ENCODE data around the gene PRR9.

The PRR9 gene

DNA sequence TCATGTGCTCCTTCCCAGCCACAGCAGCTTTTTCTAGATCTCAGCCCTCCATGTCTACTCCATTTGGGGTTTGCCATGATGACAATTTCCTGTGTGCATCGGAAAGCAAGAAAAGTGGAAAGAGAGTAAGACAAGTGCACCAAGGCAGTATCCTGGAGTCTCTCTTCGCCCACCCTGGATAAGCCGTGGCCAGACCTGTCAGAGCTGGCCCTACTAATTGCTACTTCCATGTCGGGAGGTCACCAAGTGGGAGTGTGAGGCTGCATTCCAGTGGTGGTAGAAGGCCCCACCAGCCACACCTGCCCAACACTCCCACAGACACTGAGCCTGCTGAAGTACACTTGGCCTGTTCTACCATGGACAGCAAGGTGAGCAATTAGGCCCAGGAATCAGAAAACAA, 28.1 kb downstream of the PRR9 start:
- TF ChIP-seq, protein P1, sequence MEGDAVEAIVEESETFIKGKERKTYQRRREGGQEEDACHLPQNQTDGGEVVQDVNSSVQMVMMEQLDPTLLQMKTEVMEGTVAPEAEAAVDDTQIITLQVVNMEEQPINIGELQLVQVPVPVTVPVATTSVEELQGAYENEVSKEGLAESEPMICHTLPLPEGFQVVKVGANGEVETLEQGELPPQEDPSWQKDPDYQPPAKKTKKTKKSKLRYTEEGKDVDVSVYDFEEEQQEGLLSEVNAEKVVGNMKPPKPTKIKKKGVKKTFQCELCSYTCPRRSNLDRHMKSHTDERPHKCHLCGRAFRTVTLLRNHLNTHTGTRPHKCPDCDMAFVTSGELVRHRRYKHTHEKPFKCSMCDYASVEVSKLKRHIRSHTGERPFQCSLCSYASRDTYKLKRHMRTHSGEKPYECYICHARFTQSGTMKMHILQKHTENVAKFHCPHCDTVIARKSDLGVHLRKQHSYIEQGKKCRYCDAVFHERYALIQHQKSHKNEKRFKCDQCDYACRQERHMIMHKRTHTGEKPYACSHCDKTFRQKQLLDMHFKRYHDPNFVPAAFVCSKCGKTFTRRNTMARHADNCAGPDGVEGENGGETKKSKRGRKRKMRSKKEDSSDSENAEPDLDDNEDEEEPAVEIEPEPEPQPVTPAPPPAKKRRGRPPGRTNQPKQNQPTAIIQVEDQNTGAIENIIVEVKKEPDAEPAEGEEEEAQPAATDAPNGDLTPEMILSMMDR (IDR thresholded peaks at IDR 0.05; ENCODE audit: low read depth, low read length, missing control alignments): no peak
- no peak overlapping the region for H3K4me3 ChIP-seq (ENCODE audit: low read depth, low read length)
- no peak for DNase-seq (ENCODE audit: low read depth)

DNA sequence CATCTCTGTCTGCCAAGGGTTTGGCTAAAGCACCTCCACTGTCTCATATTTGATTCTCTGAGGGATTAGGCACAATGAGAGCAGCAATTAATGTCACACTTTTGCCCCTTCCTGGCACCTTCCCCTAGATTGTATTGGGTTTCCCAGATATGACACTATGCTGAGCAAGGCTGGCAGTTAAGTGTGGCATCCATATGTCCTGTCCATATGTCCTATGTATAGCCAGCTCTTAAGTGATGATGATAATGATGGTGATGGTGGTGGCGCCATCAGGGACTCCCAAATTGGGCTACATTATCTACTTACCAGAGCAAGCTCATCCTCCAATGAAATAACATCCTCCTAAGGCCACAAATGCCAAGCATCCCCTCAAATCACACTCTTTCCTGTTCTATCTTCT, 28.6 kb downstream of the PRR9 start:
- no peak for DNase-seq (ENCODE audit: low read depth)
- no peak overlapping the region for H3K4me3 ChIP-seq (ENCODE audit: low read depth, low read length)
- TF ChIP-seq, protein P1 (IDR thresholded peaks at IDR 0.05; ENCODE audit: low read depth, low read length, missing control alignments): no peak

DNA sequence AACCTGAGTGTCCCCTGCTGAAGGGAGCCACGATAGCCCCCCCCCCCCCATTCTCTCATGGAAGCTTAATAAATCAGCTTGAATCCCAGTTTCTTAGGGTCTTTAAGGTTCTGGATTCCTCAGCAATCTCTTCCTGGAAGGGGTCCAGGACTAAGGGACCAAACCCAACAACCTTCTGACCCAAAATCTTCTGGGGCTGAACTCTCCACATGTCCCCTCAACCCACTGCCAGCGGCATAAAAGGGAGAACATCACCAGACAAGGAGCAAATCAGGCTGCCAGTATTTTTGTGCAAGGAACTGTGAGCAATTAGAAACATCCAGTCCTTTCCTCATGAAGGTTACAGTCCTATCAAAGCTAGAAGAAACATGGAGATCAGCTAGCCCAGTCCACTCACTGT, 29.4 kb downstream of the PRR9 start:
- TF ChIP-seq, protein P1 (IDR thresholded peaks at IDR 0.05; ENCODE audit: low read depth, low read length, missing control alignments): no peak
- DNase-seq (ENCODE audit: low read depth): no peak

DNA sequence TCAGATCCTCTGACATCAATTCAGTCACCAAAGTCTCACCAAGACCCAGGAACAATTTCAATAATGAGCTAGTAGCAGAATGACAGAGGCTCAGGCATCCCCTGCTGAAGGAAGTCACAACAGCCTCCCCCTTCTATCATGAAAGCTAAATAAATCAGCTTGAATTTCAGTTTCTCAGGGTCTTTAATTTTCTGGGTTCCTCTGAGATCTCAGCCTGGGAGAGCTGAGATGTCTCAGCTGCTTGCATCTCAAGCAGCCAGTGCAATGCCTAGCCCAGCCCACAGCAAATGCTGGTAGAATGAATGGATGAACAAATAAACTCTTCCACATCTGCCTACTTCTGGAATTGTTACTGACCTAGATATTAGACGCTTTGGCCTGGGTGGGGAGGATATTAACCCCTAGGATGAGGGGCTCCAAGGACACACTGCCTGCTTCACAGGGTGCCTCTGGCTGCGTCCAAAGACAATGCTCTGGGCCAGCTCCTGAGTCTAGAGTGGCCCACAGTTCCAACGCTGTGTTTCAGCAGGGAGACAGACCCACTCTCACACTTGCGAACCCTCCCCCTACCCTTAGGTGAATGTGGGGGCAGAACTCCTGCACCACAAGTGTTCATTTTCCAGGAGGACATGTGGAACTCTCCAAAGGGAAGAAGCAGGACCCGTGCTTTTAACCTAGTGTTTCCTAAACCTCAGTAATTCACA, 30.9 kb downstream of the PRR9 start:
- no peak overlapping the region for H3K4me3 ChIP-seq (ENCODE audit: low read depth, low read length)
- TF ChIP-seq, protein P1 (IDR thresholded peaks at IDR 0.05; ENCODE audit: low read depth, low read length, missing control alignments): no peak
- no peak for DNase-seq (ENCODE audit: low read depth)

More for the DNA sequence above, 29.4 kb downstream of the PRR9 start:
- no peak overlapping the region for H3K4me3 ChIP-seq (ENCODE audit: low read depth, low read length)

DNA sequence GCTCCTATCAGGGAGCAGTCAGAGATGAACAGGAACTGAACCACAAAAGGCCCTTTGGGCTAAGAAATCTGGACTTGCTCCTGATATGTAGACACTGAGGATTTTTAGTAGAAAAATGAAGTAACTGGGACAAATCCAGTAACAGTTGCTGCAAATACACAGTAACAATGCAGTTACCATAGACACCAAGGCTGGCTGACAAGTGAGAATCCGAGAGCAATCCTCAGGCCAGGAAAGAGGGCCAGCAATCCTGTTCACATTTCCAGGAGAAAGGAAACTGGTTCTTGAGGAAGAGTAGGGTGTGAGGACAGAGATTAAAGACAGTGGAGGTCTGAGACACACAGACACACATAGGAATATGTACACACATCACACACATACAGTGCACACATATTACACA, 32.8 kb downstream of the PRR9 start:
- DNase-seq (ENCODE audit: low read depth): no peak
- TF ChIP-seq, protein P1 (IDR thresholded peaks at IDR 0.05; ENCODE audit: low read depth, low read length, missing control alignments): no peak
- no peak overlapping the region for H3K4me3 ChIP-seq (ENCODE audit: low read depth, low read length)

DNA sequence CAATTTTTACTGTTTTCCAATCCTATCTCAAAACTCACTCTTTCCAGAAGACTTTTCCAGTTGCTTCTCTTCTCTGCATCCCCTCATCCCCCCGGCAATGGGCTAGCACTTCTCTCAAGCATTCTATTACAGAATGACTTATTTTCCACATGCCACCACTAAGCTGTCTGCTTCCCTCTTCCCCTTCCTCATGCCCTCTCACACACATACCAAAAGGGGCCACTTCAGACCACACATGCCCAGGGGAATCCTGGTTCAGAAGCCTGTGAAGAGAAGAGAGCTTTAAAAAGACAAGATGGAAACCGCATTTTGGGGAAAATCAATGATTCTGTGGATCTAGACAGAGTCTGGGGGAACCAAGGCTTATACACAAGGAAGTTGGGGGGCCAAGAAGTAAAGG, 33.7 kb downstream of the PRR9 start:
- TF ChIP-seq, protein P1 (IDR thresholded peaks at IDR 0.05; ENCODE audit: low read depth, low read length, missing control alignments): no peak
- no peak overlapping the region for H3K4me3 ChIP-seq (ENCODE audit: low read depth, low read length)
- no peak for DNase-seq (ENCODE audit: low read depth)

DNA sequence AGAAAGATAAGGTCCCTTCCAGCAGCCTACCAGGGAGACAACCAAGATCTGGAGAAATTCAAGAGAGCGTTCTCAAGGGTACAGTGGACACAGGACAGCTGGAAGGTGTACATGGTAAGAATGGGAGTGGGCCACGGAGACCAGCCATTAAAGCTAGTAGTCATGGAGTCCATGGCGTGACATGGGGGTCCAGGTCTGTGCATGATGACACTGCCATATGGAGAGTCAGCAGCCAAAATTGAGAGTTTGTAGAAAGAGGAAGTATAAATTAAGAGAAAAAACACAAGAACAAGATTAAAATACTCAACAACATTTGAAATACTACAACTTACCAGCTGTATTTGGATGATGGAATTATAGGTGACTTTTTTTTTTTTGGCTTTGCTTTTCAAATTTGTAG, 34.2 kb downstream of the PRR9 start:
- H3K4me3 ChIP-seq (ENCODE audit: low read depth, low read length): no peak overlapping the region
- TF ChIP-seq, protein P1 (IDR thresholded peaks at IDR 0.05; ENCODE audit: low read depth, low read length, missing control alignments): no peak
- DNase-seq (ENCODE audit: low read depth): no peak
